ENCODE measurements around the gene OR2AG1.

GRCh38 chr11:6778518-6778917 lies 4.3 kb upstream of the OR2AG1 start:
- TF ChIP-seq POLR2A (IDR thresholded peaks at IDR 0.05; ENCODE audit: extremely low read depth, insufficient read length) (no peak), CTCF (IDR thresholded peaks at IDR 0.05; ENCODE audit: low read depth, low read length) (no peak)
